Astrocyte of the cerebellum (primary cell): ENCODE results near the gene ZNF609.

ENCODE experiments used
- DNase-seq: peaks from one replicate; pipeline ENCODE4 v3.0.0-alpha.2; 2011; ENCODE audit warnings: low read depth
- H3K4me3 ChIP-seq: 2 replicates; pipeline ENCODE4 v1.5.1; 2011; ENCODE audit warnings: mild to moderate bottlenecking, low read depth, low read length, moderate library complexity
- CTCF ChIP-seq: IDR thresholded peaks from 2 replicates; pipeline ENCODE4 v1.5.1; 2012; ENCODE audit warnings: low read length, low read depth, moderate library complexity, mild to moderate bottlenecking; ENCODE audit errors: missing control alignments
- in situ Hi-C: cut with HindIII; loops from 2 replicates; pipeline ENCODE4 v1.10.0; 2017; ENCODE audit warnings: low sequenced_read_pairs

Gene ZNF609

GRCh38 chr15:64610257-64610919 is 150.0 kb downstream of the ZNF609 start:
- TF ChIP-seq CTCF = no peak
- in situ Hi-C loops = no loop called here
- no peak for DNase-seq
- no peak overlapping the region for H3K4me3 ChIP-seq

- in situ Hi-C loops = no loop called here
- no peak for DNase-seq
- H3K4me3 ChIP-seq = no peak overlapping the region
- no peak for TF ChIP-seq CTCF
These were observed 150.8 kb downstream of the ZNF609 start for GRCh38 chr15:64611085-64611725.

- no peak overlapping the region for H3K4me3 ChIP-seq
- in situ Hi-C loops = no loop called here
- DNase-seq = no peak
- TF ChIP-seq CTCF = no peak
These were observed 154.1 kb downstream of the ZNF609 start for GRCh38 chr15:64614519-64614918.

GRCh38 chr15:64617727-64618126 is 157.3 kb downstream of the ZNF609 start:
- no peak overlapping the region for H3K4me3 ChIP-seq
- no peak for DNase-seq
- in situ Hi-C loops = no loop called here
- TF ChIP-seq CTCF = no peak

GRCh38 chr15:64618138-64618537 is 157.8 kb downstream of the ZNF609 start:
- TF ChIP-seq CTCF = no peak
- in situ Hi-C loops = no loop called here
- DNase-seq = no peak
- H3K4me3 ChIP-seq = no peak overlapping the region

- no peak for DNase-seq
These were observed 158.2 kb downstream of the ZNF609 start for GRCh38 chr15:64618540-64618939.

More at GRCh38 chr15:64618540-64618939, 158.2 kb downstream of the ZNF609 start:
- no peak for TF ChIP-seq CTCF
- no peak overlapping the region for H3K4me3 ChIP-seq
- in situ Hi-C loops = no loop called here
